ENCODE results near the gene CDK8.
A peak's percentile ranks its signal among the peaks of the same experiment; 100 is the strongest.

Gene CDK8

GRCh38 chr13:26323764-26324163 lies 69.8 kb downstream of the CDK8 start:
- Mint-ChIP-seq H3K4me1 (peaks cover 49% of the 10 kb centered on the region), H3K27ac (no peak overlapping the region)

DNA sequence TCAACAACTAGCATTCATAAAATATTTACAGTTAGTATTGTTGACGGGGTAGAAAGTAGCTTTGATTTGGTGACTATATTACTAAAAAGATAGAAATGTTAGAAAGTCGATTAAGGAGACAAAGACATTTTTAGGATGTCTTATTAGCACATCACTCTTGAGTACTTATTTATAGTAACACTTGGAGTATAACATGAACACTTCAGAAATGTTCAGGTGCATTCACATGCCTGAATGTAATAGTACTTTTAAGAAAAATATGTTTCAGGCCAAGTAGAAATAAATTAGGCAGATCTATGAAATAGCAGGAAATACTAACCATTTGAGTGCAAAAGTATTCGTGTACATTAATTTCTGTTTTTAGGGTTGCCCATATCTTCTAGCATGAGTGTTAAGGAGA lies 70.4 kb downstream of the CDK8 start:
- Mint-ChIP-seq H3K27me3 (no peaks in the 10 kb centered on the region), H3K4me1 (peaks cover 52% of the 10 kb centered on the region), H3K9me3 (peaks cover 6 to 9% of the 10 kb centered on the region in 2 donors), H3K4me3 (no peak overlapping the region), H3K27ac (no peak overlapping the region)
- ATAC-seq, result no peak
- DNase-seq, result no peak

More at GRCh38 chr13:26323764-26324163, 69.8 kb downstream of the CDK8 start:
- ATAC-seq (no peak), DNase-seq (no peak)
- H3K9me3 Mint-ChIP-seq, result peaks cover 3% of the 10 kb centered on the region in 2 donors
- no peaks in the 10 kb centered on the region for H3K27me3 Mint-ChIP-seq
- H3K4me3 Mint-ChIP-seq, result no peak overlapping the region

DNA sequence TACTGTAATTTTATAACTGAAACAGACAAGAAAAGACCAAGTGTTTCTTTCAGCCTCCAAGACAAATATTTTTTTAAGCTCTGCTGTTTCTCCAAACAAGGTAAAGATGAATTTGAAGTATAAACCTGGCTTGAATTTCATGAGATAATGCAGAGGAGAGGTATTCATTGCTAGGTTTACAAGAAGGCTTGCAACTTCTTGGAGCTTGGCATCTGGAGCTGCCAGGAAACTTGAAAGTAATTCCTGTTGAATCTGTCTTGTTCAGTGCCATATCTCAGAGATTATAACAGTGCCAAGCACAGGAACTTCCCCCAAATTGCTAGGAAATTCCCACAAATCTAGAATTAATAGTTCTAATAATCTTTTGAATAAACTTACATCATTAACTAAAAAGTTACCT lies 70.9 kb downstream of the CDK8 start:
- ATAC-seq (no peak), DNase-seq (no peak)
- Mint-ChIP-seq H3K27ac (peak overlapping the region in 1 of 2 donors; percentile 21), H3K9me3 (peaks cover 6 to 9% of the 10 kb centered on the region in 2 donors), H3K4me1 (peaks cover 55% of the 10 kb centered on the region), H3K27me3 (no peaks in the 10 kb centered on the region), H3K4me3 (no peak overlapping the region)

- H3K27ac Mint-ChIP-seq, result no peak overlapping the region
- DNase-seq, result no peak
- peaks cover 64% of the 10 kb centered on the region for H3K4me1 Mint-ChIP-seq
- H3K4me3 Mint-ChIP-seq, result no peak overlapping the region
- peaks cover 10 to 17% of the 10 kb centered on the region in 2 donors for H3K9me3 Mint-ChIP-seq
- H3K27me3 Mint-ChIP-seq, result no peaks in the 10 kb centered on the region
- ATAC-seq, result peak; percentile 39
These were observed 71.9 kb downstream of the CDK8 start for GRCh38 chr13:26325876-26326275.

DNA sequence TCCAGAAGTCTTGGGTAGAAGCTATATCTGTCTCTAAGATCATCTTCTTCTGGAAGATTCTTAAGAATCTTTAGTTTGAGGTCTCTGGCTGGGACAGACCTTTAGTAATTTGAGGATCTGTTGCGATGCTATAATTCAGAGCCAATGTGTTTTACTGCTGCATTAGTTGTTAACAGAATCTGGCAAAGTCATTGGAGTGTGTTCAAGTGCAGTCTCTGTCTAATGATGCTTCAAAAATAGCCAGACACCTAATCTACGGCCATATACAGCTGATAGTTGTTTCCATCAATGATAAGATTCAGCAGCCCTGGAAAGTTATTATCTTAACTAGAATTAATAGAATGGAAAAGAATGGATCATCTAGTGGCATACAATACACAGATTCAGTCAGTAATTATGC lies 72.6 kb downstream of the CDK8 start:
- Mint-ChIP-seq H3K27ac (no peak overlapping the region), H3K4me3 (no peak overlapping the region), H3K27me3 (no peaks in the 10 kb centered on the region), H3K4me1 (peaks cover 65% of the 10 kb centered on the region), H3K9me3 (peaks cover 10 to 17% of the 10 kb centered on the region in 2 donors)
- DNase-seq (no peak), ATAC-seq (no peak)

- H3K9me3 Mint-ChIP-seq, result peaks cover 10 to 17% of the 10 kb centered on the region in 2 donors
- H3K4me1 Mint-ChIP-seq, result peaks cover 60% of the 10 kb centered on the region
- DNase-seq (no peak), ATAC-seq (no peak)
- H3K4me3 Mint-ChIP-seq, result no peak overlapping the region
- H3K27ac Mint-ChIP-seq, result no peak overlapping the region
- H3K27me3 Mint-ChIP-seq, result no peaks in the 10 kb centered on the region
These were observed 74.2 kb downstream of the CDK8 start for GRCh38 chr13:26327940-26328725.

DNA sequence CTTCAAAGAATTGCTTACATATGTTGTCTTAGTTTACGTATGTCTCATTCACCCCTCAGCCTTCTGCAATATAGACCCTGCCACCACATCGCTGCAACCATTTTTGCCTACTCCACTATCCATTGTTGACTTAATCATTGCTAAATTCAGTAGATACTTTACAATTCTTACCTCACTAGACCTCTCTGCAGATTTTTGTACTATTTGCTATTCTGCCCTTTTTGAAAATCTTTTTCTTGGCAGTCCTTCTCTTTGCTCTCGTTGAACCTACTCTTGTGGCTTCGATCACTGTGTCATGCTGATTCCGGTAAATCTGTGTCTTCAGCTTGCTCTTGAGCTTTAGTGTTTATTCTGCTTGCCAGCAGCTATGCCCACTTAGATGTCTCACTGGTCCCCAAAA lies 81.2 kb downstream of the CDK8 start:
- H3K4me3 Mint-ChIP-seq, result no peak overlapping the region
- DNase-seq (no peak), ATAC-seq (no peak)
- H3K9me3 Mint-ChIP-seq, result peaks cover 3 to 6% of the 10 kb centered on the region in 2 donors
- no peak overlapping the region for H3K27ac Mint-ChIP-seq
- H3K27me3 Mint-ChIP-seq, result no peaks in the 10 kb centered on the region
- peaks cover 18% of the 10 kb centered on the region for H3K4me1 Mint-ChIP-seq

GRCh38 chr13:26340807-26341206 lies 86.9 kb downstream of the CDK8 start:
- Mint-ChIP-seq H3K27ac (no peak overlapping the region), H3K27me3 (no peaks in the 10 kb centered on the region), H3K4me3 (no peak overlapping the region), H3K4me1 (no peaks in the 10 kb centered on the region), H3K9me3 (no peaks in the 10 kb centered on the region)
- DNase-seq (no peak), ATAC-seq (no peak)

DNA sequence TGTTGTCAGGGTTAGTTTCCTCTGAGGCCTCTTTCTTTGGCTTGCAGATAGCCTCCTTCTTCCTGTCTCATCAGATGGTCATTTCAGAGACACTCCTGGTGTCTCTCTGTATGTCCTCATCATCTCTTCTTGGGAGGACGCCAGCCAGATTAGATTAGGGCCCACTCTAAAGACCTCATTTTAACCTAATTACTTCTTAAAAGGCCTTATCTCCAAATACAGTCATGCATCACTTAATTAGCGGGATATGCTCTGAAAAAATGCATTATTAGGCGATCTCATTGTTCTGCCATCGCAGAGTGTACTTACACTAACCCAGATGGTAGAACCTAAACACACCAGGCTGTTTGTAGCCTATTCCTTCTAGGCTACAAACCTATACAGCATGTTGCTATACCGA lies 89.0 kb downstream of the CDK8 start:
- no peaks in the 10 kb centered on the region for H3K9me3 Mint-ChIP-seq
- no peaks in the 10 kb centered on the region for H3K27me3 Mint-ChIP-seq
- DNase-seq (no peak), ATAC-seq (no peak)
- H3K4me1 Mint-ChIP-seq, result no peaks in the 10 kb centered on the region
- no peak overlapping the region for H3K27ac Mint-ChIP-seq
- no peak overlapping the region for H3K4me3 Mint-ChIP-seq

DNA sequence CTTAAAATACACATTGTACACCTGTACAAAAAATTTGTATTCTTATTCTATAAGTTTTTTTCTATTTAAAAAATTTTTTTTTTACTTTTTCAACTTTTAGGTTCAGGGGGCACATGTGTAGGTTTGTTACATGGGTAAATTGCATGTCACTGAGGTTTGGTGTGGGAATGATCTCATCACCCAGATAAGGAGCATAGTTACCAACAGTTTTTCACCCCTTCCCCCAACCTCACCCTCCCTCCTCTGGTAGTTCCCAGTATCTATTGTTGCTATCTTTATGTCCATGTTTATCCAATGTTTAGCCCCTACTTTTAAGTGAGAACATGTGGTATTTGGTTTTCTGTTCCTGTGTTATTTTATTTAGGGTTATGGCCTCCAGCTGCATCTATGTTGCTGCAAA lies 89.9 kb downstream of the CDK8 start:
- ATAC-seq (no peak), DNase-seq (no peak)

DNA sequence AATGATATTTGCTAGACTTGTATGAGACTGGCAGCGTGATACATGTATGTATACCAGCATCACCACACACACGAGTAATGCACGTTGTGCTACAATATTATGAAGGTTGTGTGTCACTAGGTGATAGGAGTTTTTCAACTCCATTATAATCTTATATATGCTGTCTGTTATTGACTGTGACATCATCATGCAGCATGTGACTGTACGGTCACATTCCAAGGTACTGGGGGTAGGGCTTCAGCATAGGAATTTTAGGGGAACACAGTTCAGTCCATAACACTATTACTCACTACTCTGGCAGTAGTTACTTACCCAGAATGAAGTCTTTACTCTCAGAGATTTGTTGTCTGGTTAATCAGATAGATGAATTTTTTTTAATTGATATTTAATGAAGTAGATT lies 91.1 kb downstream of the CDK8 start:
- no peaks in the 10 kb centered on the region for H3K9me3 Mint-ChIP-seq
- no peaks in the 10 kb centered on the region for H3K4me1 Mint-ChIP-seq
- ATAC-seq, result no peak
- no peak overlapping the region for H3K4me3 Mint-ChIP-seq
- no peak for DNase-seq
- no peak overlapping the region for H3K27ac Mint-ChIP-seq
- no peaks in the 10 kb centered on the region for H3K27me3 Mint-ChIP-seq

More for the DNA sequence above, 89.9 kb downstream of the CDK8 start:
- H3K27me3 Mint-ChIP-seq, result no peaks in the 10 kb centered on the region
- no peak overlapping the region for H3K4me3 Mint-ChIP-seq
- no peak overlapping the region for H3K27ac Mint-ChIP-seq
- no peaks in the 10 kb centered on the region for H3K9me3 Mint-ChIP-seq
- no peaks in the 10 kb centered on the region for H3K4me1 Mint-ChIP-seq

DNA sequence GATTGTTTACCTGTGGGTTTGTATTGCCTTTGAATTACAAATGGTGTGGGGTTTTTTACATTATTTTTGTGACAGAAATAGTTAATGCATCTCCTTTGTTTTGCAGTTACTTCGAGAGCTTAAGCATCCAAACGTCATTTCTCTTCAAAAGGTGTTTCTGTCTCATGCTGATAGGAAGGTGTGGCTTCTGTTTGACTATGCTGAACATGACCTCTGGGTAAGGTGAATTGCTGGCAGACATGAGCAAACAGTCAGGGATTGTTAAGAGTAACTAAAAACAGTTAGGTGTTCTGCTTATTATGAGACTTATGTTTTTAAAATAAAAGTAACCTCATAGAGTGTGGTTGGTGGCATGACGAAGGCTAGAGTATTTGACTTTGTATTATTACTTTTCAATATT lies 95.0 kb downstream of the CDK8 start:
- ATAC-seq (no peak), DNase-seq (no peak)
- Mint-ChIP-seq H3K27me3 (no peaks in the 10 kb centered on the region), H3K4me3 (no peak overlapping the region), H3K4me1 (no peaks in the 10 kb centered on the region), H3K27ac (no peak overlapping the region), H3K9me3 (no peaks in the 10 kb centered on the region)

DNA sequence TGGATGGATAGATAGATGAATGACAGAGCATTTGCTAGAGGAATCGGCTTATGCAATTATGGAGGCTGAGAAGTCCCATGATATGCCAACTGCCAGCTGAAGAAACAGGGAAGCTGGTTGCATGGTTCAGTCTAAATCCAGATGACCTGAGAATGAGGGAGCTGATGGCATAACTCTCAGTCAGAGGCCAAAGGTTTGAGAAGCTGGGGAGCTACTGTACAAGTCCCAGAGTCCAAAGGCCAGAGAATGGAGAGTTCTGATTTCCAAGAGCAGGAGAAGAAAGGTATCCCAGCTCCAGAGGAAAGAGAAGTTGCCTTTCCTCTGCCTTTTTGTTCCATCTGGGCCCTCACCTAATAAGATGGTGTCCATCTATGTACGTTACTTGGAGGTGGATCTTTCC lies 108.3 kb downstream of the CDK8 start:
- H3K4me3 Mint-ChIP-seq, result no peak overlapping the region
- H3K27me3 Mint-ChIP-seq, result no peaks in the 10 kb centered on the region
- no peaks in the 10 kb centered on the region for H3K4me1 Mint-ChIP-seq
- H3K27ac Mint-ChIP-seq, result no peak overlapping the region
- ATAC-seq (no peak), DNase-seq (no peak)
- no peaks in the 10 kb centered on the region for H3K9me3 Mint-ChIP-seq

DNA sequence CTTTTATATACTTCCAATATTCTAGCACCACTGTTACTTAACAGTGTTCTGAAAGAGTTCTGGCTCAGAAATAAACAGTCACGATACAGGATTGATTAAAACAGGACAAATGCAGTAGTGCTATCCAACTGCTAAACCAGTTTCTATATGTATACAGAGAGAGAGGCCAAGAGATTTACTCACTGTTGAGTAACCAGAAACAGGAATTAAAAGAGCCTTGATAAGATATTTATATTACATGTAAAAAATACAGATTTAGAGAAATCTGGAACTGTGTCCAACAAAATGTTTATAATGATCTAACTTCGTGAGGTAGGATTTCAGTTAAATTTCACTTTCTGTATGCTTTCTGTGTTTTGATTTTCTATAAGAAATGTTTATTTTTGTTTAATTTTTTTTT lies 116.6 kb downstream of the CDK8 start:
- DNase-seq (no peak), ATAC-seq (no peak)
- no peaks in the 10 kb centered on the region for H3K27me3 Mint-ChIP-seq
- H3K4me3 Mint-ChIP-seq, result no peak overlapping the region
- H3K4me1 Mint-ChIP-seq, result peaks cover 15% of the 10 kb centered on the region
- no peak overlapping the region for H3K27ac Mint-ChIP-seq
- H3K9me3 Mint-ChIP-seq, result no peaks in the 10 kb centered on the region

DNA sequence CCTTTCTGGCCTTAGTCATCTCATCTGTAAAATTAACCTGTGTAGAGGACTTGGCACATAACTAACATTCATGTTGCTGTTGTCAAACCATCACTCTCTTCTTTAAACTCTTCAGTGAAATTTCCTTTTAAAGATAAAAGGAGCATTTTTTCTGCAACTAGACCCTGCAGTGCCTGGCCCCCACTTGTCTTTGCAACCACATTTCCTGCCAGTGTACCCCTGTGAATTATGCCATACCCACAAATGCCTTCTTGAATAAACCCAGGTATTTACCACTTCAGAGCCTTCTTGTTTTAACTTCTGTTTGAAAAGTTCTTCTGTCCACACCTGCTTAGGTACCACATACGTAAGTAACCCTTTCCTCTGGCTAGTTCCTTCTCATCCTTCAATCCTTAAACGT lies 118.8 kb downstream of the CDK8 start:
- Mint-ChIP-seq H3K4me3 (no peak overlapping the region), H3K4me1 (peaks cover 15% of the 10 kb centered on the region), H3K27ac (peak overlapping the region; percentile 45 to 91), H3K9me3 (no peaks in the 10 kb centered on the region), H3K27me3 (no peaks in the 10 kb centered on the region)
- DNase-seq (no peak), ATAC-seq (no peak)

DNA sequence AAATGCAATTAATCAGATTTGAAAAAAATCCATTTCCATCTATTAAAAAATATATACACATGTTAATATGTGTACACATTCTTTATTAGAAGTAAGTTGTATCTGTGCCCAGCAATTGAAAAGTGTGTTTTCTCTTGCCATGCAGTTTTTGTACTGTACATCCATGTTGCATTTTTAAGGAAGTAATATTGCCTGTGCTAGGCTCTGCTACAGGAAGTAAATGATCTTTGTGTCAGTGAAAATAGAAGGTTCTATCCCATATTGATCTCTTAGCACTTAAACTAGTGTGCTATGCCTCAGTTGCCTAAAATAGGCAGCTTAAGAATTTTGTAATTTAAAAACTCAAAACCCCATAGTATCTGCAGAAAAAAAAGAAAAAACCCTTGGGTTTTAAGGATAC lies 122.5 kb downstream of the CDK8 start:
- Mint-ChIP-seq H3K9me3 (no peaks in the 10 kb centered on the region), H3K4me1 (peaks cover 26% of the 10 kb centered on the region), H3K4me3 (no peak overlapping the region), H3K27ac (peak overlapping the region in 1 of 2 donors; percentile 12), H3K27me3 (no peaks in the 10 kb centered on the region)
- ATAC-seq (no peak), DNase-seq (no peak)

- no peaks in the 10 kb centered on the region for H3K9me3 Mint-ChIP-seq
- no peak overlapping the region for H3K4me3 Mint-ChIP-seq
- H3K4me1 Mint-ChIP-seq, result peaks cover 28% of the 10 kb centered on the region
- H3K27ac Mint-ChIP-seq, result peak overlapping the region in 1 of 2 donors; percentile 8
- ATAC-seq (no peak), DNase-seq (peak in 1 of 2 donors; percentile 5)
- H3K27me3 Mint-ChIP-seq, result no peaks in the 10 kb centered on the region
These were observed 123.1 kb downstream of the CDK8 start for GRCh38 chr13:26377038-26377437.

All from stimulated activated naive CD8-positive, alpha-beta T cell treated with anti-CD3 and anti-CD28 coated beads, Interleukin-15, amount 100 ng/mL, for 72 hours (primary cell).